Gastrocnemius medialis (tissue), 4 donors: ENCODE results near the gene PGC. TPM values are rescaled to one million over a fixed set of nuclear protein-coding genes. Genes with fewer than 3 reads are reported as not detected.

Experiments used
- ATAC-seq, 2 donors: fragments of 150-250 bp; one replicate each; pipeline ENCODE4 v1.9.1; 2016
- DNase-seq, 2 donors: peaks; one replicate each; pipeline ENCODE4 v3.0.0-alpha.2; 2019
- H3K27ac ChIP-seq, 4 donors: fragments of 200-600 bp; sonication (generic); 1 replicate in 1 of 4; 2 replicates in 3 of 4; pipeline ENCODE4 v1.5.1; 2016 to 2018; ENCODE audit warnings: mild to moderate bottlenecking in 2 of 4, moderate library complexity in 1 of 4
- H3K27me3 ChIP-seq, 3 donors: fragments of 200-600 bp; sonication (generic) in 2 of 3; 1 replicate in 1 of 3; 2 replicates in 2 of 3; pipeline versions ENCODE4 v1.5.1 to v1.6.0; 2016 to 2019; ENCODE audit warnings: mild to moderate bottlenecking in 1 of 3, moderate library complexity in 1 of 3
- H3K36me3 ChIP-seq, 2 donors: fragments of 200-600 bp; sonication (generic) in 1 of 2; one replicate each; pipeline ENCODE4 v1.5.1; 2017 to 2018
- H3K4me1 ChIP-seq, 2 donors: fragments of 200-600 bp; sonication (generic) in 1 of 2; one replicate each; pipeline ENCODE4 v1.5.1; 2016 to 2017; ENCODE audit warnings: mild to moderate bottlenecking in 2 of 2
- H3K4me3 ChIP-seq, 4 donors: fragments of 200-600 bp; sonication (generic) in 3 of 4; 1 replicate in 1 of 4; 2 replicates in 3 of 4; pipeline ENCODE4 v1.5.1; 2016 to 2019; ENCODE audit warnings: mild to moderate bottlenecking in 2 of 4
- H3K9me3 ChIP-seq, 3 donors: fragments of 200-600 bp; sonication (generic) in 2 of 3; 1 replicate in 1 of 3; 2 replicates in 2 of 3; pipeline ENCODE4 v1.5.1; 2016 to 2019
- CTCF ChIP-seq, 5 experiments: fragments of 450-650 bp in 3 of 5; fragments of 200-600 bp in 2 of 5; sonication (generic) in 2 of 5; IDR thresholded peaks in 4 of 5; conservative IDR thresholded peaks in 1 of 5; 1 replicate in 4 of 5; 2 replicates in 1 of 5; pipeline ENCODE4 v1.5.1; 2016 to 2019; ENCODE audit warnings: antibody characterized with exemption in 5 of 5, mild to moderate bottlenecking in 3 of 5, moderate library complexity in 3 of 5
- POLR2A ChIP-seq, 2 donors: fragments of 450-650 bp; IDR thresholded peaks; one replicate each; pipeline ENCODE4 v1.6.1; 2017; ENCODE audit warnings: antibody characterized with exemption in 2 of 2, mild to moderate bottlenecking in 2 of 2, moderate library complexity in 2 of 2
- in situ Hi-C, 4 donors: fragments of 200-750 bp; cut with MboI; loops; one replicate each; pipeline versions ENCODE4 v1.15.0 to v1.8.0; 2017; ENCODE audit warnings: low sequenced_read_pairs in 4 of 4
- intact Hi-C: fragments of 100-400 bp; cut with DNase I; formaldehyde crosslinking; loops from one replicate; pipeline ENCODE4 v1.15.1; 2023; ENCODE audit warnings: low total_unique reads
- total RNA-seq, 4 donors: library from RNA; depleted of rRNA; stranded (reverse); fragments of >200 nt; gene quantifications; one replicate each; pipeline versions ENCODE4 v1.1.0 to v1.2.3, GENCODE V29; 2016

Gene PGC
- total RNA-seq, 4 donors from 2014 or later: not detected

- no peak for ATAC-seq
- Histone ChIP-seq H3K27me3 (no peaks in the 10 kb centered on the region), H3K4me1 (peaks cover 59 to 62% of the 10 kb centered on the region in 2 donors), H3K27ac (peak overlapping the region in 1 of 4 donors; percentile 2), H3K36me3 (peaks cover 0 to 19% of the 10 kb centered on the region in 2 donors), H3K9me3 (no peaks in the 10 kb centered on the region), H3K4me3 (no peak overlapping the region)
- DNase-seq: no peak
- no peak for TF ChIP-seq CTCF (IDR thresholded peaks at IDR 0.05 in 4 of 5, conservative IDR thresholded peaks at IDR 0.05 in 1 of 5)
- no peak for TF ChIP-seq POLR2A (IDR thresholded peaks at IDR 0.05)
- intact Hi-C loops: no loop called here
- in situ Hi-C loops: no loop called here
These were observed 53.6 kb downstream of the PGC start for GRCh38 chr6:41693281-41694240.

- TF ChIP-seq POLR2A (IDR thresholded peaks at IDR 0.05) (no peak), CTCF (IDR thresholded peaks at IDR 0.05 in 4 of 5, conservative IDR thresholded peaks at IDR 0.05 in 1 of 5) (no peak)
- Histone ChIP-seq H3K4me3 (no peak overlapping the region), H3K36me3 (peaks cover 0 to 27% of the 10 kb centered on the region in 2 donors), H3K9me3 (no peaks in the 10 kb centered on the region), H3K4me1 (peaks cover 58% of the 10 kb centered on the region in 2 donors), H3K27ac (no peak overlapping the region), H3K27me3 (no peaks in the 10 kb centered on the region)
- DNase-seq: peak in 1 of 2 donors; percentile 7
- intact Hi-C loops: no loop called here
- in situ Hi-C loops: no loop called here
- ATAC-seq: no peak
These were observed 54.5 kb downstream of the PGC start for GRCh38 chr6:41692730-41693129.

GRCh38 chr6:41692080-41692675 is 55.0 kb downstream of the PGC start:
- peaks cover 58% of the 10 kb centered on the region in 2 donors for H3K4me1 ChIP-seq

GRCh38 chr6:41691426-41692079 is 55.6 kb downstream of the PGC start:
- TF ChIP-seq CTCF (IDR thresholded peaks at IDR 0.05 in 4 of 5, conservative IDR thresholded peaks at IDR 0.05 in 1 of 5) (no peak), POLR2A (IDR thresholded peaks at IDR 0.05) (no peak)
- no peak for ATAC-seq
- no peaks in the 10 kb centered on the region for H3K9me3 ChIP-seq
- no peak overlapping the region for H3K27ac ChIP-seq
- H3K36me3 ChIP-seq: peaks cover 0 to 39% of the 10 kb centered on the region in 2 donors
- H3K4me1 ChIP-seq: peaks cover 52 to 54% of the 10 kb centered on the region in 2 donors
- H3K27me3 ChIP-seq: no peaks in the 10 kb centered on the region
- in situ Hi-C loops (no loop called here), intact Hi-C loops (no loop called here)
- H3K4me3 ChIP-seq: no peak overlapping the region
- no peak for DNase-seq

More at GRCh38 chr6:41692080-41692675, 55.0 kb downstream of the PGC start:
- TF ChIP-seq POLR2A (IDR thresholded peaks at IDR 0.05): no peak
- no peak for TF ChIP-seq CTCF (IDR thresholded peaks at IDR 0.05 in 4 of 5, conservative IDR thresholded peaks at IDR 0.05 in 1 of 5)
- intact Hi-C loops (no loop called here), in situ Hi-C loops (no loop called here)
- H3K27ac ChIP-seq: no peak overlapping the region
- peak in 1 of 2 donors; percentile 8 for DNase-seq
- no peaks in the 10 kb centered on the region for H3K9me3 ChIP-seq
- no peaks in the 10 kb centered on the region for H3K27me3 ChIP-seq
- no peak for ATAC-seq
- H3K4me3 ChIP-seq: no peak overlapping the region
- peaks cover 0 to 33% of the 10 kb centered on the region in 2 donors for H3K36me3 ChIP-seq
